OCI-LY7 (cell line): ENCODE measurements around the gene CST3. TPM values are rescaled to one million over a fixed set of nuclear protein-coding genes. Genes with fewer than 3 reads are reported as not detected.
"Not testable (repeated sequence)": the region's sequence is repeated elsewhere in the genome, so short reads cannot be mapped to it uniquely, and the experiment has no call there.

Experiments
- BruUV-seq: library from RNA; stranded (reverse); fragments of 400-500 nt; replicated peaks from 2 replicates; lab custom pipeline; 2021; lab: Mats Ljungman, UMichigan
- CTCF ChIA-PET: fragments of 300-600 bp; sonication (Branson Sonifier 250); formaldehyde crosslinking; loops from one replicate; lab custom pipeline; 2022; ENCODE audit warnings: antibody characterized with exemption; ENCODE audit not compliant: unreplicated experiment; lab: Charles Lee
- POLR2A ChIA-PET: fragments of 300-600 bp; sonication (Branson Sonifier 250); formaldehyde crosslinking; loops from one replicate; lab custom pipeline; 2022; ENCODE audit warnings: antibody characterized with exemption; lab: Charles Lee
- DNase-seq: peaks from one replicate; pipeline ENCODE4 v3.0.0-alpha.2; 2015; ENCODE audit warnings: low spot score
- H2AFZ ChIP-seq: fragments of 200-600 bp; sonication (generic), shearing (Covaris generic); 2 replicates; pipeline ENCODE4 v1.6.1; 2014; ENCODE audit warnings: mild to moderate bottlenecking, antibody characterized with exemption, low read length, moderate library complexity
- H3K27ac ChIP-seq: fragments of 200-600 bp; sonication (generic); 2 replicates; pipeline ENCODE4 v1.5.1; 2014; ENCODE audit warnings: mixed run types, low read depth, mild to moderate bottlenecking, moderate library complexity, low read length, inconsistent platforms; ENCODE audit not compliant: poor library complexity, severe bottlenecking
- H3K36me3 ChIP-seq: fragments of 200-600 bp; sonication (generic); 2 replicates; pipeline ENCODE4 v1.6.1; 2014; ENCODE audit warnings: mild to moderate bottlenecking, antibody characterized with exemption, low read length, moderate library complexity, mixed read lengths; ENCODE audit not compliant: insufficient read depth
- H3K4me1 ChIP-seq: fragments of 200-600 bp; sonication (generic); 2 replicates; pipeline ENCODE4 v1.5.1; 2014; ENCODE audit warnings: mild to moderate bottlenecking, low read length; ENCODE audit not compliant: insufficient read depth, poor library complexity, severe bottlenecking
- H3K4me2 ChIP-seq: fragments of 200-600 bp; sonication (generic); 2 replicates; pipeline ENCODE4 v1.6.1; 2014; ENCODE audit warnings: mild to moderate bottlenecking, low read length
- H3K4me3 ChIP-seq: fragments of 200-600 bp; sonication (generic); 2 replicates; pipeline ENCODE4 v1.5.1; 2014; ENCODE audit warnings: mild to moderate bottlenecking, low read depth, low read length; ENCODE audit not compliant: poor library complexity, severe bottlenecking
- H3K79me2 ChIP-seq: fragments of 200-600 bp; sonication (generic); 2 replicates; pipeline ENCODE4 v1.6.1; 2016; ENCODE audit warnings: low read depth, mild to moderate bottlenecking, low read length, moderate library complexity, mixed read lengths; ENCODE audit not compliant: insufficient read depth
- H3K9me2 ChIP-seq: fragments of 200-600 bp; sonication (generic); 2 replicates; pipeline ENCODE4 v1.6.1; 2016; ENCODE audit warnings: mild to moderate bottlenecking, low read length, mixed read lengths; ENCODE audit not compliant: insufficient read depth
- H3K9me3 ChIP-seq: fragments of 200-600 bp; sonication (generic); 2 replicates; pipeline ENCODE4 v1.6.1; 2014; ENCODE audit warnings: mild to moderate bottlenecking, mixed run types, low read length, mixed read lengths
- H4K20me1 ChIP-seq: fragments of 200-600 bp; sonication (generic); 2 replicates; pipeline ENCODE4 v1.6.1; 2014; ENCODE audit warnings: mild to moderate bottlenecking, antibody characterized with exemption, low read length, moderate library complexity, mixed read lengths; ENCODE audit not compliant: insufficient read depth
- CTCF ChIP-seq: fragments of 200-600 bp; sonication (generic); conservative IDR thresholded peaks from 2 replicates; pipeline ENCODE4 v1.5.1; 2014; ENCODE audit warnings: mild to moderate bottlenecking, antibody characterized with exemption, low read length, moderate library complexity, mixed read lengths
- EZH2phosphoT487 ChIP-seq: fragments of 200-600 bp; sonication (generic); IDR thresholded peaks from 2 replicates; pipeline ENCODE4 v1.6.1; 2018; ENCODE audit warnings: low read depth, borderline replicate concordance, mild to moderate bottlenecking, mixed run types, antibody characterized with exemption, low read length, moderate library complexity, mixed read lengths
- intact Hi-C: fragments of 100-400 bp; cut with micrococcal nuclease; formaldehyde crosslinking; loops from one replicate; pipeline ENCODE4 v1.10.0; 2022; ENCODE audit not compliant: unreplicated experiment
- total RNA-seq, 2 experiments: library from RNA; depleted of rRNA in 1 of 2; stranded (reverse); fragments of >200 nt in 1 of 2; shearing (Covaris generic) in 1 of 2; gene quantifications; 2 replicates each; pipeline ENCODE4 v1.2.3, GENCODE V29; 2014 to 2022

CST3 gene
- total RNA-seq, 2 experiments from 2014 or later, result not detected

- Histone ChIP-seq H3K27ac (no peak overlapping the region), H2AFZ (no peak overlapping the region), H4K20me1 (no peaks in the 10 kb centered on the region), H3K4me2 (no peak overlapping the region), H3K9me2 (no peaks in the 10 kb centered on the region), H3K4me1 (no peaks in the 10 kb centered on the region), H3K9me3 (no peaks in the 10 kb centered on the region), H3K36me3 (no peaks in the 10 kb centered on the region), H3K79me2 (no peaks in the 10 kb centered on the region), H3K4me3 (no peak overlapping the region)
- ChIA-PET POLR2A (no interaction called here), CTCF (no interaction called here)
- no peak for TF ChIP-seq CTCF
- TF ChIP-seq EZH2phosphoT487, result no peak
- no peak for DNase-seq
- BruUV-seq, result no TSS peak
- intact Hi-C loops, result no loop called here
Observed at GRCh38 chr20:23622839-23623343, 14.9 kb downstream of the CST3 start.

- BruUV-seq, POLR2A ChIA-PET, H4K20me1 ChIP-seq, H2AFZ ChIP-seq, H3K27ac ChIP-seq, H3K79me2 ChIP-seq, H3K9me3 ChIP-seq, H3K9me2 ChIP-seq, DNase-seq, H3K4me2 ChIP-seq, CTCF ChIA-PET, H3K4me1 ChIP-seq, H3K4me3 ChIP-seq, H3K36me3 ChIP-seq, intact Hi-C loops: not testable (repeated sequence)
Observed at GRCh38 chr20:23622401-23622800, 15.4 kb downstream of the CST3 start.

- CTCF ChIA-PET, DNase-seq, H3K4me2 ChIP-seq, intact Hi-C loops, H3K9me3 ChIP-seq, H3K9me2 ChIP-seq, H3K79me2 ChIP-seq, H3K27ac ChIP-seq, H4K20me1 ChIP-seq, H3K36me3 ChIP-seq, H3K4me1 ChIP-seq, H3K4me3 ChIP-seq, BruUV-seq, H2AFZ ChIP-seq, POLR2A ChIA-PET: not testable (repeated sequence)
Observed at GRCh38 chr20:23620670-23621386, 16.9 kb downstream of the CST3 start.
